GM23248 (cell line): ENCODE measurements around the gene ZSWIM5. TPM values are rescaled to one million over a fixed set of nuclear protein-coding genes. Genes with fewer than 3 reads are reported as not detected.
"Not testable (repeated sequence)": the region's sequence is repeated elsewhere in the genome, so short reads cannot be mapped to it uniquely, and the experiment has no call there.

Experiments
- DNase-seq: peaks from one replicate; pipeline ENCODE4 v3.0.0-alpha.2; 2015
- H2AFZ ChIP-seq: fragments of 200-600 bp; sonication (generic); 2 replicates; pipeline ENCODE4 v1.6.1; 2016; ENCODE audit warnings: antibody characterized with exemption
- H3F3A ChIP-seq: fragments of 200-600 bp; sonication (generic); 2 replicates; pipeline ENCODE4 v1.6.1; 2016; ENCODE audit warnings: mild to moderate bottlenecking, antibody characterized with exemption, mixed run types; ENCODE audit not compliant: insufficient read depth
- H3K27ac ChIP-seq: fragments of 200-600 bp; sonication (generic); 2 replicates; pipeline ENCODE4 v1.5.1; 2016; ENCODE audit warnings: mild to moderate bottlenecking
- H3K27me3 ChIP-seq: fragments of 200-600 bp; sonication (generic); replicated peaks from 2 replicates; pipeline ENCODE4 v1.6.1; 2016; ENCODE audit warnings: mild to moderate bottlenecking; ENCODE audit not compliant: insufficient read depth
- H3K36me3 ChIP-seq: fragments of 200-600 bp; sonication (generic); 2 replicates; pipeline ENCODE4 v1.6.1; 2016; ENCODE audit warnings: low read depth, mild to moderate bottlenecking
- H3K4me1 ChIP-seq: fragments of 200-600 bp; sonication (generic); 2 replicates; pipeline ENCODE4 v1.6.1; 2016; ENCODE audit warnings: mild to moderate bottlenecking; ENCODE audit not compliant: insufficient read depth
- H3K4me2 ChIP-seq: fragments of 200-600 bp; sonication (generic); one replicate; pipeline ENCODE4 v1.6.1; 2016; ENCODE audit warnings: mild to moderate bottlenecking; ENCODE audit not compliant: unreplicated experiment
- H3K4me3 ChIP-seq: fragments of 200-600 bp; sonication (generic); 2 replicates; pipeline ENCODE4 v1.5.1; 2016; ENCODE audit warnings: mild to moderate bottlenecking
- H3K79me2 ChIP-seq: fragments of 200-600 bp; sonication (generic); 2 replicates; pipeline ENCODE4 v1.6.1; 2016; ENCODE audit warnings: mild to moderate bottlenecking; ENCODE audit not compliant: insufficient read depth
- H3K9ac ChIP-seq: fragments of 200-600 bp; sonication (generic); 2 replicates; pipeline ENCODE4 v1.6.1; 2016; ENCODE audit warnings: mild to moderate bottlenecking
- H3K9me2 ChIP-seq: fragments of 200-600 bp; sonication (generic); 2 replicates; pipeline ENCODE4 v1.6.1; 2016; ENCODE audit warnings: mixed run types, mild to moderate bottlenecking, moderate library complexity; ENCODE audit not compliant: insufficient read depth
- H3K9me3 ChIP-seq: fragments of 200-600 bp; sonication (generic); one replicate; pipeline ENCODE4 v1.6.1; 2017; ENCODE audit warnings: low read depth
- H4K20me1 ChIP-seq: fragments of 200-600 bp; sonication (generic); 2 replicates; pipeline ENCODE4 v1.6.0; 2016; ENCODE audit not compliant: insufficient read depth
- EZH2 ChIP-seq: fragments of 200-600 bp; sonication (generic); IDR thresholded peaks from 2 replicates; pipeline ENCODE4 v1.6.1; 2018; ENCODE audit warnings: antibody characterized with exemption, mild to moderate bottlenecking; ENCODE audit not compliant: insufficient read depth, poor library complexity, severe bottlenecking
- EZH2phosphoT487 ChIP-seq: fragments of 200-600 bp; sonication (generic); IDR thresholded peaks from 2 replicates; pipeline ENCODE4 v1.6.1; 2018; ENCODE audit warnings: antibody characterized with exemption, moderate library complexity, mild to moderate bottlenecking, low read depth; ENCODE audit not compliant: insufficient read depth
- WGBS, 2 experiments: methylation state at CpG; one replicate each; pipeline ENCODE4 v1.1.6; 2015 to 2017; ENCODE audit warnings: low lambda C conversion rate in 2 of 2, low coverage in 1 of 2; ENCODE audit errors: missing lambda C conversion rate in 2 of 2; 5-methylcytosine and 5-hydroxymethylcytosine counted together
- in situ Hi-C: fragments of 300-500 bp; cut with MboI; formaldehyde crosslinking; loops from 2 replicates; pipeline ENCODE4 v1.15.0; 2020
- polyA plus RNA-seq: library from polyadenylated mRNA; unstranded; fragments of >200 nt; fragmentation: Nextera tagmentation; extraction: Ambion mirVana; gene quantifications from 2 replicates; pipeline ENCODE4 v1.2.1, GENCODE V29; 2016
- total RNA-seq: library from RNA; depleted of rRNA; stranded (reverse); fragments of >200 nt; shearing (Covaris generic); gene quantifications from 2 replicates; pipeline ENCODE4 v1.2.3, GENCODE V29; 2014

The ZSWIM5 gene
- total and polyA plus RNA-seq, 2 experiments from 2014 or later, result 0.06 to 0.54 TPM

GRCh38 chr1:45103534-45103933 is 102.9 kb downstream of the ZSWIM5 start:
- in situ Hi-C loops, result no loop called here

GRCh38 chr1:45101947-45102346 is 104.5 kb downstream of the ZSWIM5 start:
- Histone ChIP-seq H3K4me2 (no peak overlapping the region), H3K4me3 (no peak overlapping the region), H3K9me3 (no peaks in the 10 kb centered on the region), H3K9ac (no peak overlapping the region), H3F3A (no peaks in the 10 kb centered on the region), H2AFZ (no peak overlapping the region), H3K36me3 (no peaks in the 10 kb centered on the region), H3K27me3 (no peaks in the 10 kb centered on the region), H4K20me1 (no peaks in the 10 kb centered on the region), H3K4me1 (no peaks in the 10 kb centered on the region), H3K79me2 (no peaks in the 10 kb centered on the region), H3K27ac (no peak overlapping the region), H3K9me2 (no peaks in the 10 kb centered on the region)
- in situ Hi-C loops, result no loop called here
- DNase-seq, result no peak
- TF ChIP-seq EZH2 (no peak), EZH2phosphoT487 (no peak)

More at GRCh38 chr1:45103534-45103933, 102.9 kb downstream of the ZSWIM5 start:
- Histone ChIP-seq H3K36me3 (no peaks in the 10 kb centered on the region), H4K20me1 (no peaks in the 10 kb centered on the region), H3K9me3 (no peaks in the 10 kb centered on the region), H3F3A (no peaks in the 10 kb centered on the region), H3K9me2 (no peaks in the 10 kb centered on the region), H3K4me1 (no peaks in the 10 kb centered on the region), H3K4me2 (no peak overlapping the region), H3K9ac (no peak overlapping the region), H3K79me2 (no peaks in the 10 kb centered on the region), H2AFZ (no peak overlapping the region), H3K27me3 (no peaks in the 10 kb centered on the region), H3K4me3 (no peak overlapping the region), H3K27ac (no peak overlapping the region)
- TF ChIP-seq EZH2, result no peak
- no peak for TF ChIP-seq EZH2phosphoT487
- no peak for DNase-seq

DNA sequence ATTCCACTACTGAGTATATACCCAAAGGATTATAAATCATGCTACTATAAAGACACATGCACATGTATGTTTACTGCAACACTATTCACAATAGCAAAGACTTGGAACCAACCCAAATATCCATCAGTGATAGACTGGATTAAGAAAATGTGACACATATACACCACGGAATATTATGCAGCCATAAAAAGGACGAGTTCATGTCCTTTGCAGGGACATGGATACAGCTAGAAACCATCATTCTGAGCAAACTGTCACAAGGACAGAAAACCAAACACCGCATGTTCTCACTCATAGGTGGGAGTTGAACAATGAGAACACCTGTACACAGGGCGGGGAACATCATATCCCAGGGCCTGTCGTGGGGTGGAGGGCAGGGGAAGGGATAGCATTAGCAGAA is 104.9 kb downstream of the ZSWIM5 start:
- H4K20me1 ChIP-seq, H3F3A ChIP-seq, H3K27ac ChIP-seq, H3K9me2 ChIP-seq, H3K79me2 ChIP-seq, H3K9me3 ChIP-seq, H3K4me1 ChIP-seq, H3K36me3 ChIP-seq, H3K27me3 ChIP-seq, H2AFZ ChIP-seq, H3K4me2 ChIP-seq, in situ Hi-C loops, DNase-seq, H3K4me3 ChIP-seq, H3K9ac ChIP-seq: not testable (repeated sequence)
- 42 to 48% methylated on average over 5 of the region's 5 CpGs for WGBS, 2 experiments

DNA sequence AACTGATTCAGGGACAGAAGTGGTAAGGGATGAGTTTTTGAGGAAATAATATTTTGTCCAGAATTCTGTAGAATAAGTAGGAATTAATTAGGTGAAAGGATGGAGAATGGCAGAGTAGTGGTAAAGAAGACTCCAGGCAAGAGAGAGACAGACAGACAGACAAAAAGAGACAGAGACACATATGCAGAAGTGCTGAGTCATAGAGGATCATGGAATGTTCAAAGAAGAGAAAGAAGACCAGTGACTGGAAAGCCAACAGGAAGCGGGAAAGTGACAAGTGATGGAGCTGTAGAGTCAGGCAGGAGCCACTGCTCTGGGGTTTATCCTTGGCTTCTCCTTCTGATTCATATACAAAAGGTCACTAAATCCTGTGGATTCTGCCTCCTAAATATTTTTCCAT is 108.5 kb downstream of the ZSWIM5 start:
- 87 to 95% methylated on average over 1 of the region's 1 CpG for WGBS, 2 experiments
- in situ Hi-C loops, result no loop called here

GRCh38 chr1:45097079-45097478 is 109.3 kb downstream of the ZSWIM5 start:
- Histone ChIP-seq H3K79me2 (no peaks in the 10 kb centered on the region), H3K9me3 (no peaks in the 10 kb centered on the region), H2AFZ (no peak overlapping the region), H3K27ac (no peak overlapping the region), H4K20me1 (no peaks in the 10 kb centered on the region), H3K9me2 (no peaks in the 10 kb centered on the region), H3K9ac (no peak overlapping the region), H3K4me3 (no peak overlapping the region), H3K4me2 (no peak overlapping the region), H3K36me3 (no peaks in the 10 kb centered on the region; the same call in 1 of the 2 replicates), H3K4me1 (no peaks in the 10 kb centered on the region), H3K27me3 (no peaks in the 10 kb centered on the region), H3F3A (no peaks in the 10 kb centered on the region)
- WGBS, 2 experiments, result 61 to 66% methylated on average over 2 of the region's 2 CpGs
- TF ChIP-seq EZH2phosphoT487, result no peak
- TF ChIP-seq EZH2, result no peak
- in situ Hi-C loops, result no loop called here
- no peak for DNase-seq

More for the DNA sequence above, 108.5 kb downstream of the ZSWIM5 start:
- DNase-seq, result peak; percentile 12
- Histone ChIP-seq H3K27ac (no peak overlapping the region), H3K9me2 (no peaks in the 10 kb centered on the region), H3K9me3 (no peaks in the 10 kb centered on the region), H2AFZ (no peak overlapping the region), H3K4me3 (no peak overlapping the region), H3K36me3 (no peaks in the 10 kb centered on the region; the same call in 1 of the 2 replicates), H3K9ac (no peak overlapping the region), H4K20me1 (no peaks in the 10 kb centered on the region), H3K4me1 (no peaks in the 10 kb centered on the region), H3K27me3 (no peaks in the 10 kb centered on the region), H3F3A (no peaks in the 10 kb centered on the region), H3K4me2 (no peak overlapping the region), H3K79me2 (no peaks in the 10 kb centered on the region)
- TF ChIP-seq EZH2phosphoT487 (no peak), EZH2 (no peak)
